Neural cell (in vitro differentiated cells): ENCODE data around the gene ETV6.

ENCODE experiments used
- CTCF ChIP-seq: fragments of 450-650 bp; IDR thresholded peaks from 2 replicates; pipeline ENCODE4 v1.5.1; 2014; ENCODE audit warnings: antibody characterized with exemption, mild to moderate bottlenecking, moderate library complexity; ENCODE audit not compliant: poor library complexity, severe bottlenecking
- EP300 ChIP-seq: fragments of 450-650 bp; conservative IDR thresholded peaks from 2 replicates; pipeline ENCODE4 v1.6.1; 2014; ENCODE audit warnings: antibody characterized with exemption, mild to moderate bottlenecking, moderate library complexity; ENCODE audit not compliant: poor library complexity, severe bottlenecking
- EZH2 ChIP-seq: fragments of 200-600, 300-800 bp; shearing (Covaris generic), sonication (generic); IDR thresholded peaks from 2 replicates; pipeline ENCODE4 v1.6.1; 2014; ENCODE audit warnings: antibody characterized with exemption, low read length, borderline replicate concordance, mild to moderate bottlenecking; ENCODE audit not compliant: insufficient read depth, poor library complexity, severe bottlenecking
- MXI1 ChIP-seq: fragments of 450-650 bp; conservative IDR thresholded peaks from 2 replicates; pipeline ENCODE4 v1.6.1; 2014; ENCODE audit warnings: antibody characterized with exemption, mild to moderate bottlenecking; ENCODE audit not compliant: poor library complexity, severe bottlenecking
- POLR2AphosphoS5 ChIP-seq: IDR thresholded peaks from 2 replicates; pipeline ENCODE4 v1.6.1; 2012
- RAD21 ChIP-seq: fragments of 450-650 bp; conservative IDR thresholded peaks from 2 replicates; pipeline ENCODE4 v1.6.1; 2014; ENCODE audit warnings: antibody characterized with exemption, mild to moderate bottlenecking, moderate library complexity
- REST ChIP-seq: IDR thresholded peaks from 2 replicates; pipeline ENCODE4 v1.6.1; 2012; ENCODE audit warnings: borderline replicate concordance
- SMC3 ChIP-seq: fragments of 450-650 bp; conservative IDR thresholded peaks from 2 replicates; pipeline ENCODE4 v1.6.1; 2014; ENCODE audit warnings: antibody characterized with exemption, mild to moderate bottlenecking, moderate library complexity; ENCODE audit not compliant: poor library complexity

GRCh38 chr12:11693601-11694000 is 44.1 kb downstream of the ETV6 start:
- TF ChIP-seq REST (no peak), CTCF (no peak), EP300 (no peak), SMC3 (no peak), POLR2AphosphoS5 (no peak), EZH2 (no peak), MXI1 (no peak), RAD21 (no peak)
